HepG2 (cell line): ENCODE measurements around the gene PCYOX1L. TPM values are rescaled to one million over a fixed set of nuclear protein-coding genes. Genes with fewer than 3 reads are reported as not detected.

Experiments
- AGO2 ChIP-seq: fragments of 200-400 bp; formaldehyde crosslinking; optimal IDR thresholded peaks from 2 replicates; pipeline ENCODE3; 2017; ENCODE audit warnings: mild to moderate bottlenecking, low read depth, low read length, moderate library complexity
- CHD4 ChIP-seq: fragments of 200-600 bp; sonication (generic); IDR thresholded peaks from 2 replicates; pipeline ENCODE4 v1.7.0; 2017; ENCODE audit warnings: mild to moderate bottlenecking, low read length, borderline replicate concordance
- DMAP1 ChIP-seq: IDR thresholded peaks from 2 replicates; pipeline ENCODE4 v1.6.1; 2016
- MTA1 ChIP-seq: sonication (generic); formaldehyde crosslinking; IDR thresholded peaks from 2 replicates; pipeline ENCODE4 v1.4.0; 2020; ENCODE audit warnings: missing genetic modification reagents, mild to moderate bottlenecking, borderline replicate concordance
- NFRKB ChIP-seq: fragments of 450-650 bp; IDR thresholded peaks from 2 replicates; pipeline ENCODE4 v1.6.1; 2017
- NKX3-1 ChIP-seq: sonication (generic); formaldehyde crosslinking; IDR thresholded peaks from 2 replicates; pipeline ENCODE4 v1.5.0; 2020; ENCODE audit warnings: missing genetic modification reagents
- PHF5A ChIP-seq: IDR thresholded peaks from one replicate; pipeline ENCODE4 v1.6.1; 2018; ENCODE audit warnings: low read depth, missing genetic modification reagents; ENCODE audit not compliant: unreplicated experiment
- SIN3A ChIP-seq: IDR thresholded peaks from 2 replicates; pipeline ENCODE4 v1.6.1; 2011; ENCODE audit warnings: low read depth, mild to moderate bottlenecking, control low read depth, low read length, borderline replicate concordance
- ZNF121 ChIP-seq: sonication (generic); formaldehyde crosslinking; IDR thresholded peaks from 2 replicates; pipeline ENCODE4 v1.5.0; 2020; ENCODE audit warnings: mild to moderate bottlenecking, missing genetic modification reagents
- ZNF510 ChIP-seq: sonication (generic); formaldehyde crosslinking; IDR thresholded peaks from 2 replicates; pipeline ENCODE4 v1.4.0; 2020; ENCODE audit warnings: low read depth, mild to moderate bottlenecking, missing genetic modification reagents
- ZNF703 ChIP-seq: sonication (generic); formaldehyde crosslinking; IDR thresholded peaks from 2 replicates; pipeline ENCODE4 v1.5.1; 2020; ENCODE audit warnings: missing genetic modification reagents, mild to moderate bottlenecking, moderate library complexity, borderline replicate concordance
- ZNF891 ChIP-seq: sonication (generic); formaldehyde crosslinking; IDR thresholded peaks from 2 replicates; pipeline ENCODE4 v1.5.0; 2020; ENCODE audit warnings: mild to moderate bottlenecking, missing genetic modification reagents
- ZSCAN31 ChIP-seq: sonication (generic); formaldehyde crosslinking; IDR thresholded peaks from 2 replicates; pipeline ENCODE4 v1.5.0; 2020; ENCODE audit warnings: low read depth, mild to moderate bottlenecking, missing genetic modification reagents
- polyA plus RNA-seq, 8 experiments: library from polyadenylated mRNA; depleted of rRNA in 3 of 8; stranded (reverse) in 7 of 8; unstranded in 1 of 8; fragments of >200 nt; fragmentation: Illumina TruSeq in 4 of 8; extraction: Trizol in 4 of 8; gene quantifications; 2 replicates each; pipeline versions ENCODE4 v1.2.1 to v1.2.3, GENCODE V29; 2011 to 2016; ENCODE audit warnings: low read depth in 4 of 8, missing spikeins in 1 of 8, mixed read lengths in 1 of 8; ENCODE audit not compliant: insufficient read depth in 1 of 8
- total RNA-seq, 5 experiments: library from RNA; depleted of rRNA; stranded (reverse); fragments of >200 nt; fragmentation: Illumina TruSeq; extraction: Trizol; gene quantifications; 2 replicates each; pipeline ENCODE4 v1.2.3, GENCODE V29; 2016; ENCODE audit warnings: low read depth in 1 of 5
- TF ChIP-seq, protein P1 (sequence below): sonication (generic); formaldehyde crosslinking; IDR thresholded peaks from 2 replicates; pipeline ENCODE4 v1.5.0; 2020; ENCODE audit warnings: mild to moderate bottlenecking, missing genetic modification reagents
- TF ChIP-seq, protein P2 (sequence below): sonication (generic); formaldehyde crosslinking; IDR thresholded peaks from 2 replicates; pipeline ENCODE4 v1.5.0; 2020; ENCODE audit warnings: mild to moderate bottlenecking, missing genetic modification reagents
- TF ChIP-seq, protein P3 (sequence below): sonication (generic); formaldehyde crosslinking; IDR thresholded peaks from 2 replicates; pipeline ENCODE4 v1.8.1; 2023; ENCODE audit warnings: mild to moderate bottlenecking, inconsistent platforms, moderate library complexity, missing genetic modification reagents, borderline replicate concordance
- TF ChIP-seq, protein P4 (sequence below): sonication (generic); formaldehyde crosslinking; IDR thresholded peaks from 2 replicates; pipeline ENCODE4 v1.4.0; 2020; ENCODE audit warnings: missing genetic modification reagents
- TF ChIP-seq, protein P5 (sequence below): sonication (generic); formaldehyde crosslinking; IDR thresholded peaks from 2 replicates; pipeline ENCODE4 v1.4.0; 2020; ENCODE audit warnings: missing genetic modification reagents, borderline replicate concordance
- TF ChIP-seq, protein P6 (sequence below): IDR thresholded peaks from 2 replicates; pipeline ENCODE4 v1.6.1; 2012; ENCODE audit warnings: inconsistent platforms
- TF ChIP-seq, protein P7 (sequence below): sonication (generic); formaldehyde crosslinking; IDR thresholded peaks from 2 replicates; pipeline ENCODE4 v1.8.0; 2023; ENCODE audit warnings: mild to moderate bottlenecking, missing genetic modification reagents

The PCYOX1L gene
- total and polyA plus RNA-seq, 2 of the 13 experiments (the other 11 are each of a cell fraction or from before 2014, with no cell fraction given): 1.00 to 3.7 TPM

DNA sequence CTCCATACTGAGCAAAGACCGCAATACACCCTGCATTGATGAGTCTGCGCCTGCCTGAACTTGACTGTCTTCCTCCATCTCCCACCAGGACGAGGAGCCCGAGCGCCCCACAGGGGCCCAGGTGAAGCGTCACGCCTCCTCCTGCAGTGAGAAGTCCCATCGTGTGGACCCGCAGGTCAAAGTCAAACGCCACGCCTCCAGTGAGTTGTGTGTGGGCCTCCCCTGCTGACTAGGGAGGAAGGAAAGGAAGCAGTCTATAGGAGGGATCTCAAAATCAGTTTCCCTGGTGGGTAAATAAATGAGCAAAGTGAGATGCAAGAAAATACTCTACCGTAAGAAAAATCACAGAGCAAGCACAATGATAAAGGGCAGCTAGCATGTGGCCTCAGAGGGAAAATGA lies 35.3 kb upstream of the PCYOX1L start (continued):
- TF ChIP-seq ZNF510: no peak
- no peak for TF ChIP-seq SIN3A
- TF ChIP-seq ZNF703 (CRISPR knock-in tag): no peak
- TF ChIP-seq, protein P1, sequence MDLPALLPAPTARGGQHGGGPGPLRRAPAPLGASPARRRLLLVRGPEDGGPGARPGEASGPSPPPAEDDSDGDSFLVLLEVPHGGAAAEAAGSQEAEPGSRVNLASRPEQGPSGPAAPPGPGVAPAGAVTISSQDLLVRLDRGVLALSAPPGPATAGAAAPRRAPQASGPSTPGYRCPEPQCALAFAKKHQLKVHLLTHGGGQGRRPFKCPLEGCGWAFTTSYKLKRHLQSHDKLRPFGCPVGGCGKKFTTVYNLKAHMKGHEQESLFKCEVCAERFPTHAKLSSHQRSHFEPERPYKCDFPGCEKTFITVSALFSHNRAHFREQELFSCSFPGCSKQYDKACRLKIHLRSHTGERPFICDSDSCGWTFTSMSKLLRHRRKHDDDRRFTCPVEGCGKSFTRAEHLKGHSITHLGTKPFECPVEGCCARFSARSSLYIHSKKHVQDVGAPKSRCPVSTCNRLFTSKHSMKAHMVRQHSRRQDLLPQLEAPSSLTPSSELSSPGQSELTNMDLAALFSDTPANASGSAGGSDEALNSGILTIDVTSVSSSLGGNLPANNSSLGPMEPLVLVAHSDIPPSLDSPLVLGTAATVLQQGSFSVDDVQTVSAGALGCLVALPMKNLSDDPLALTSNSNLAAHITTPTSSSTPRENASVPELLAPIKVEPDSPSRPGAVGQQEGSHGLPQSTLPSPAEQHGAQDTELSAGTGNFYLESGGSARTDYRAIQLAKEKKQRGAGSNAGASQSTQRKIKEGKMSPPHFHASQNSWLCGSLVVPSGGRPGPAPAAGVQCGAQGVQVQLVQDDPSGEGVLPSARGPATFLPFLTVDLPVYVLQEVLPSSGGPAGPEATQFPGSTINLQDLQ (CRISPR knock-in tag): no peak
- TF ChIP-seq AGO2: no peak
- no peak for TF ChIP-seq ZSCAN31 (CRISPR knock-in tag)
- TF ChIP-seq, protein P2, sequence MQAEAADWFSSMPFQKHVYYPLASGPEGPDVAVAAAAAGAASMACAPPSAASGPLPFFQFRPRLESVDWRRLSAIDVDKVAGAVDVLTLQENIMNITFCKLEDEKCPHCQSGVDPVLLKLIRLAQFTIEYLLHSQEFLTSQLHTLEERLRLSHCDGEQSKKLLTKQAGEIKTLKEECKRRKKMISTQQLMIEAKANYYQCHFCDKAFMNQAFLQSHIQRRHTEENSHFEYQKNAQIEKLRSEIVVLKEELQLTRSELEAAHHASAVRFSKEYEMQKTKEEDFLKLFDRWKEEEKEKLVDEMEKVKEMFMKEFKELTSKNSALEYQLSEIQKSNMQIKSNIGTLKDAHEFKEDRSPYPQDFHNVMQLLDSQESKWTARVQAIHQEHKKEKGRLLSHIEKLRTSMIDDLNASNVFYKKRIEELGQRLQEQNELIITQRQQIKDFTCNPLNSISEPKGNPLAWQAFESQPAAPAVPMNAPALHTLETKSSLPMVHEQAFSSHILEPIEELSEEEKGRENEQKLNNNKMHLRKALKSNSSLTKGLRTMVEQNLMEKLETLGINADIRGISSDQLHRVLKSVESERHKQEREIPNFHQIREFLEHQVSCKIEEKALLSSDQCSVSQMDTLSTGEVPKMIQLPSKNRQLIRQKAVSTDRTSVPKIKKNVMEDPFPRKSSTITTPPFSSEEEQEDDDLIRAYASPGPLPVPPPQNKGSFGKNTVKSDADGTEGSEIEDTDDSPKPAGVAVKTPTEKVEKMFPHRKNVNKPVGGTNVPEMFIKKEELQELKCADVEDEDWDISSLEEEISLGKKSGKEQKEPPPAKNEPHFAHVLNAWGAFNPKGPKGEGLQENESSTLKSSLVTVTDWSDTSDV (CRISPR knock-in tag): no peak
- no peak for TF ChIP-seq NFRKB
- TF ChIP-seq, protein P3, sequence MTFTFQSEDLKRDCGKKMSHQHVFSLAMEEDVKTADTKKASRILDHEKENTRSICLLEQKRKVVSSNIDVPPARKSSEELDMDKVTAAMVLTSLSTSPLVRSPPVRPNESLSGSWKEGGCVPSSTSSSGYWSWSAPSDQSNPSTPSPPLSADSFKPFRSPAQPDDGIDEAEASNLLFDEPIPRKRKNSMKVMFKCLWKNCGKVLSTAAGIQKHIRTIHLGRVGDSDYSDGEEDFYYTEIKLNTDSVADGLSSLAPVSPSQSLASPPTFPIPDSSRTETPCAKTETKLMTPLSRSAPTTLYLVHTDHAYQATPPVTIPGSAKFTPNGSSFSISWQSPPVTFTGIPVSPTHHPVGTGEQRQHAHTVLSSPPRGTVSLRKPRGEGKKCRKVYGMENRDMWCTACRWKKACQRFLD (CRISPR knock-in tag): no peak
- peak; percentile 34; the same call in 1 of the 2 replicates for TF ChIP-seq DMAP1
- TF ChIP-seq, protein P4, sequence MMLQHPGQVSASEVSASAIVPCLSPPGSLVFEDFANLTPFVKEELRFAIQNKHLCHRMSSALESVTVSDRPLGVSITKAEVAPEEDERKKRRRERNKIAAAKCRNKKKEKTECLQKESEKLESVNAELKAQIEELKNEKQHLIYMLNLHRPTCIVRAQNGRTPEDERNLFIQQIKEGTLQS (CRISPR knock-in tag): no peak
- no peak for TF ChIP-seq NKX3-1 (CRISPR knock-in tag)
- peak; percentile 93 for TF ChIP-seq MTA1 (CRISPR knock-in tag)
- TF ChIP-seq, protein P5, sequence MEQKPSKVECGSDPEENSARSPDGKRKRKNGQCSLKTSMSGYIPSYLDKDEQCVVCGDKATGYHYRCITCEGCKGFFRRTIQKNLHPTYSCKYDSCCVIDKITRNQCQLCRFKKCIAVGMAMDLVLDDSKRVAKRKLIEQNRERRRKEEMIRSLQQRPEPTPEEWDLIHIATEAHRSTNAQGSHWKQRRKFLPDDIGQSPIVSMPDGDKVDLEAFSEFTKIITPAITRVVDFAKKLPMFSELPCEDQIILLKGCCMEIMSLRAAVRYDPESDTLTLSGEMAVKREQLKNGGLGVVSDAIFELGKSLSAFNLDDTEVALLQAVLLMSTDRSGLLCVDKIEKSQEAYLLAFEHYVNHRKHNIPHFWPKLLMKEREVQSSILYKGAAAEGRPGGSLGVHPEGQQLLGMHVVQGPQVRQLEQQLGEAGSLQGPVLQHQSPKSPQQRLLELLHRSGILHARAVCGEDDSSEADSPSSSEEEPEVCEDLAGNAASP (CRISPR knock-in tag): no peak
- TF ChIP-seq ZNF121 (CRISPR knock-in tag): no peak
- peak; percentile 60 for TF ChIP-seq PHF5A (CRISPR knock-in tag)
- TF ChIP-seq ZNF891: no peak
- no peak for TF ChIP-seq CHD4
- TF ChIP-seq, protein P6, sequence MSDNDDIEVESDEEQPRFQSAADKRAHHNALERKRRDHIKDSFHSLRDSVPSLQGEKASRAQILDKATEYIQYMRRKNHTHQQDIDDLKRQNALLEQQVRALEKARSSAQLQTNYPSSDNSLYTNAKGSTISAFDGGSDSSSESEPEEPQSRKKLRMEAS: peak; percentile 67
- TF ChIP-seq, protein P7, sequence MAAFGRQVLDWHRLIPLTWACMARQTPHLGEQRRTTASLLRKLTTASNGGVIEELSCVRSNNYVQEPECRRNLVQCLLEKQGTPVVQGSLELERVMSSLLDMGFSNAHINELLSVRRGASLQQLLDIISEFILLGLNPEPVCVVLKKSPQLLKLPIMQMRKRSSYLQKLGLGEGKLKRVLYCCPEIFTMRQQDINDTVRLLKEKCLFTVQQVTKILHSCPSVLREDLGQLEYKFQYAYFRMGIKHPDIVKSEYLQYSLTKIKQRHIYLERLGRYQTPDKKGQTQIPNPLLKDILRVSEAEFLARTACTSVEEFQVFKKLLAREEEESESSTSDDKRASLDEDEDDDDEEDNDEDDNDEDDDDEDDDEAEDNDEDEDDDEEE (CRISPR knock-in tag): no peak
